HK-2 (cell line): ENCODE results near the gene FBXO39.
"Not testable (repeated sequence)": the region's sequence is repeated elsewhere in the genome, so short reads cannot be mapped to it uniquely, and the experiment has no call there.

Experiments
- DNase-seq: peaks from one replicate; pipeline ENCODE4 v3.0.0-alpha.2; 2018; ENCODE audit not compliant: unreplicated experiment

Gene FBXO39

GRCh38 chr17:6789146-6789545 lies 13.1 kb downstream of the FBXO39 start:
- no peak for DNase-seq

GRCh38 chr17:6793748-6794493 lies 17.9 kb downstream of the FBXO39 start:
- DNase-seq: no peak

DNA sequence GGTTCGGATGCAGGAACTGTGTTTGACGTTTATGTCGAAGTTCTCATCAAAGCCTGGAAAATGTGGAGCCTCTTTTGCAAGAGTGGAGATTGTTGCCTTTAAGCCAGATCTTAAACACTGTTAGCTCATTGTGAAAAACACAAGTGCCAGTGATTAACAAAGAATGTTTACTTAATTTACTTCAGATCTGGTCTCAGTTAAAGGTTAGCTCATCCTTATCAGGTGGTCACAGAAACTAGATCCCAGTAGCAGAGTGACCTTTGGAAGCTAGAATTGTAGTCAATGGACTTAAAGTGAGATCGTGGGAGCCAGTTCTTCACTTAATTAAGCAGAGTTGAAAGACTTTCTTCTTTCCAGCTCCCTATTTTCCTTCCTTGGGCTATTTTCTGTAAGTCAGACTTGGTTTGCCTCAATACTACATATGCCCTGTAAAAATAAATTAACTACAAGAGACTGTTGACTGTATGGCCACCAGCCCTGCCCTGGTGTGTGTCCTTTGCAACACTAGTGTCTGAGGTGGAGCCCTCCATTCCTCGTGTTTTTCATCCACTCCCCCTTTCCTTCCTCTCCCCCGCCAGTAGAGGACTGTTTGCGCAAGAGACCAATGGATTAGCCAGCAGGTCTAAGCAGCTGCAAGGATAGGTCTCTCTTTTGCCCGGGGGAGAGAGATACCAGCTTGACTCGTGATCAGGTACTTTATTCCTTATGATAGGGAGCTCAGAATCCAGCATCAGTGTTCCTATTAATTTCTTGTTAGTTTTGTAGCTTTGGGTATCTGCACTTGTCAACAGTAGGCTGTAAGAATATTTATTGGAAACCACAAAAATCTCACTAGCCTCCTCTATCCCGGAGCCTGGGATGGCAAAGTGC lies 20.2 kb downstream of the FBXO39 start:
- no peak for DNase-seq

GRCh38 chr17:6796887-6797490 lies 21.0 kb downstream of the FBXO39 start:
- no peak for DNase-seq

DNA sequence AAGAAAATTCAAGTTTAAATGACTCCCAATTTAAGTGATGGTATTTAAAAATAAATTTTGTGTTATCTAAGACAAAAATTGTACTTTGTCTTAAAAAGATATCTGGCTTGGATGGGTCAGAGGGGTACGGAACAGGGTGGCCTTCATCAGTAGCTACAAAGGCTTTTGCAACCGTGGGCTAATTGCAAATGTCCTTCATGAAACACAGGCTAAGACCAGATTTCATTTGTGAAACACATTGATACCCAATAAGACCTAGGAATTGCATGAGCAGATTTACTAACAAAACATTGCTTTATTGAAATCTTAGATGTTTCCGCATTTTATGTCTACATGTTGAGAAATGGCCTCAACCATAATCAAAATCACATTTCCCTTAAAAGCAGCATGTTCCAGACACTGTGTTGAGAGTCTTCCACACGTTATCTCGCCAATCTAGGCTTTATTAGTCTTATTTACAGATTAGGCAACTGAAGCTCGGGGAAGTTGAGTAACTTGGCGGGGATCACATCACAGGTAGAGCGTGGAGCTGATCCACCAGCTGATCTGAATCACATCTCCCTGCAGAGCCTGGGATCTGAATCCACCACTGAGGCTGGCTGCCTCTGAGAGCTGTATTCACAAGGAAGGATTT lies 21.8 kb downstream of the FBXO39 start:
- no peak for DNase-seq

- no peak for DNase-seq
Measured at GRCh38 chr17:6799738-6800137, 23.7 kb downstream of the FBXO39 start.

- no peak for DNase-seq
Measured at GRCh38 chr17:6800422-6801027, 24.5 kb downstream of the FBXO39 start.

- DNase-seq: no peak
Measured at GRCh38 chr17:6811510-6811909, 35.5 kb downstream of the FBXO39 start.

DNA sequence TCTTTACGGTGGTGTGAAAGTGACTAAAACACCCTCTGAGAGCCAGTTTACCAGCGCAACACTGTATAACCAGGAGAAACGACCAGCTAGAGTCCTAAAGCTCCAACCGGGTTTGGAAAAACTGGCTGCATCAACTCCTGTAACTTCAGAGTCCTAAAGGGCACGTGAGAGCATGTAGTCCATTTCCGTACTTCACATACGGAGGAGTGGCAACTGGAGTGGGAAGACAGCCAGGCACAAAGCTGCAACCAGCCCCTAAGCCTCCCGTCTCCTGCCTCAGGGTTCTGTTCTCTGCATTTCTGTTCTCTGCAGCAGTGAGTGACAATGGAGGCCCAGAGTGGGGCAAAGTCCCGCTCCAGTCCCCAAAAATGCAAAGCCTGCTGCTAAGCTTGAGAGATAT lies 36.3 kb downstream of the FBXO39 start:
- DNase-seq: no peak

- no peak for DNase-seq
Measured at GRCh38 chr17:6815775-6816174, 39.8 kb downstream of the FBXO39 start.

- not testable (repeated sequence) for DNase-seq
Measured at GRCh38 chr17:6816368-6816767, 40.4 kb downstream of the FBXO39 start.

- DNase-seq: no peak
Measured at GRCh38 chr17:6818938-6819337, 42.9 kb downstream of the FBXO39 start.

DNA sequence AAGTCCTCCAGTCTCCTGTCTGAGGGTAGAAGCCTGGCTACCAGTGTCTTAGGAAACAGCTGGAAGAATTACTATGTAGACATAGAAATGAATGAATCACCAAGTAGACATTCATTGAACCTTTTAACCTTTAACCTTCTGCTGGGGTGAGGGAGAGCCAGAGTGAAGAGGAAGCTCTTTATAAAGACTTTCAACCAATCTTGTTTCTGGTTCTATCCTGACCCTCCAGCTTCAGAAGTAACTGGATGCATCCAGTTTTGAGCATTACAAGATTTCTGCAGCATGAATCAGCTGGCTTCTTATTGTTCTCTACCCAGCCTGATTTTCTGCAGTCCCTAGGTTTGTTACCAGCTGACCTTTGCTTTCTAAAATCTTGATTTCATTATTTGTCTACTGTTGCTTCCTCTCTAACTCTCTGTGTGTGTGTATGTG lies 47.0 kb downstream of the FBXO39 start:
- DNase-seq: no peak

GRCh38 chr17:6830383-6830986 lies 54.5 kb downstream of the FBXO39 start:
- no peak for DNase-seq

GRCh38 chr17:6831661-6832263 lies 55.7 kb downstream of the FBXO39 start, which contains the start of gene TEKT1:
TSS of gene TEKT1 (minus strand) at chr17:6831729. CDS start at chr17:6830376, 1,353 bp downstream.
- DNase-seq: peak; percentile 9
